IPS-15b (cell line): Measurements from ENCODE around the gene ABCD4.
A peak's percentile ranks its signal among the peaks of the same experiment; 100 is the strongest.

Source experiments
- H3K27me3 ChIP-seq: one replicate; pipeline ENCODE4 v1.6.1; 2013; ENCODE audit warnings: low read length; ENCODE audit not compliant: control insufficient read depth, insufficient read depth
- H3K36me3 ChIP-seq: one replicate; pipeline ENCODE4 v1.6.1; 2013; ENCODE audit warnings: low read length; ENCODE audit not compliant: control insufficient read depth, insufficient read depth
- H3K4me1 ChIP-seq: one replicate; pipeline ENCODE4 v1.6.1; 2013; ENCODE audit warnings: mild to moderate bottlenecking, low read length; ENCODE audit not compliant: control insufficient read depth, insufficient read depth
- H3K4me3 ChIP-seq: one replicate; pipeline ENCODE4 v1.5.1; 2013; ENCODE audit warnings: low read depth, low read length
- H3K9ac ChIP-seq: one replicate; pipeline ENCODE4 v1.6.1; 2013; ENCODE audit warnings: low read depth, mild to moderate bottlenecking, low read length
- H3K9me3 ChIP-seq: one replicate; pipeline ENCODE4 v1.6.1; 2013; ENCODE audit warnings: mild to moderate bottlenecking, low read length; ENCODE audit not compliant: control insufficient read depth, insufficient read depth

ABCD4 gene

GRCh38 chr14:74257078-74257940 lies 45.4 kb downstream of the ABCD4 start:
- peaks cover 28% of the 10 kb centered on the region for H3K27me3 ChIP-seq
- H3K9ac ChIP-seq: no peak overlapping the region
- H3K9me3 ChIP-seq: no peaks in the 10 kb centered on the region
- H3K36me3 ChIP-seq: no peaks in the 10 kb centered on the region
- peak overlapping the region; percentile 64 for H3K4me3 ChIP-seq
- no peaks in the 10 kb centered on the region for H3K4me1 ChIP-seq

- Histone ChIP-seq H3K4me1 (no peaks in the 10 kb centered on the region), H3K36me3 (no peaks in the 10 kb centered on the region), H3K9ac (no peak overlapping the region), H3K9me3 (no peaks in the 10 kb centered on the region), H3K4me3 (no peak overlapping the region), H3K27me3 (peaks cover 34% of the 10 kb centered on the region)
These were observed 47.5 kb downstream of the ABCD4 start for GRCh38 chr14:74255281-74255680.

- Histone ChIP-seq H3K9ac (no peak overlapping the region), H3K4me3 (no peak overlapping the region), H3K9me3 (no peaks in the 10 kb centered on the region), H3K27me3 (peaks cover 32% of the 10 kb centered on the region), H3K4me1 (peaks cover 7% of the 10 kb centered on the region), H3K36me3 (no peaks in the 10 kb centered on the region)
These were observed 53.0 kb downstream of the ABCD4 start for GRCh38 chr14:74249433-74250375.

DNA sequence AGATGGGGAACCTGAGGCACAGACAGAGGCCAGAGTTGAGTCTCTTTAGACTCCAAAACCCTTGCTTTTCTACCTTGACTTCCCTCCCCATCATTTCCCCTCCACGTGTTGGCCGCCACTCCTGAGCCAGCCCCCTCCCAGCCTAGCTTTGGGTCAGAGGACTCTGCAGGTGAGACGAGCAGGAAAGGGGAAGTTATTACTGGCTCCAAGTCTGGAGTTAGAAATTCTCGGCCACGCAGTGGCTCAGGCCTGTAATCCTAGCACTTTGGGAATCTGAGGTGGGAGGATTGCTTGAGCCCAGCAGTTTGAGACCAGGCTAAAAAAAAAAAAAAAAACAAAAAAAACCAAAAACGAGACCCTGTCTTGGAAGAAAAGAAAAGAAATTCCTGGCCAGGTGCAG lies 54.7 kb downstream of the ABCD4 start:
- H3K36me3 ChIP-seq: no peaks in the 10 kb centered on the region
- H3K9ac ChIP-seq: no peak overlapping the region
- no peak overlapping the region for H3K4me3 ChIP-seq
- H3K9me3 ChIP-seq: no peaks in the 10 kb centered on the region
- peaks cover 12% of the 10 kb centered on the region for H3K4me1 ChIP-seq
- peaks cover 38% of the 10 kb centered on the region for H3K27me3 ChIP-seq

DNA sequence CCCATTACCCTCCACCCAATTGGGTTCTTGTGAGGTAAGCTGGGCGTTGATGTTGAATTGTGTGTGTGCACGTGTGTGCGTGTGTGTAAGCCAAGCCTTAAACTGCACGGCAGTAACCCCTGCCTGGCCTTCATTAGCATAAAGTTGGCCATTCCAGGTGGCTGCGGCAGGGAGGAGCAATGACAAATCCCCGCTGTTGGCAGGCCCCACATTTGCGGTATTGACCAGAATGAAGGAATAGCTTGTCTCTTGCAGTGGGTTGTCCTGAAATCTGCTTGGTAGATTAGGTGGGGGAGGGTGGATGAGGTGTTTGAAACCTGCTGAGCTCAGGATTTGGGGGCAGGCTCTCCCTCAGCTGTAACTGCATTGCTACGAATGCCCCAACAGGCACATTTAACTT lies 56.2 kb downstream of the ABCD4 start:
- Histone ChIP-seq H3K4me3 (no peak overlapping the region), H3K9ac (no peak overlapping the region), H3K9me3 (no peaks in the 10 kb centered on the region), H3K27me3 (peaks cover 47% of the 10 kb centered on the region), H3K36me3 (no peaks in the 10 kb centered on the region), H3K4me1 (peaks cover 12% of the 10 kb centered on the region)

DNA sequence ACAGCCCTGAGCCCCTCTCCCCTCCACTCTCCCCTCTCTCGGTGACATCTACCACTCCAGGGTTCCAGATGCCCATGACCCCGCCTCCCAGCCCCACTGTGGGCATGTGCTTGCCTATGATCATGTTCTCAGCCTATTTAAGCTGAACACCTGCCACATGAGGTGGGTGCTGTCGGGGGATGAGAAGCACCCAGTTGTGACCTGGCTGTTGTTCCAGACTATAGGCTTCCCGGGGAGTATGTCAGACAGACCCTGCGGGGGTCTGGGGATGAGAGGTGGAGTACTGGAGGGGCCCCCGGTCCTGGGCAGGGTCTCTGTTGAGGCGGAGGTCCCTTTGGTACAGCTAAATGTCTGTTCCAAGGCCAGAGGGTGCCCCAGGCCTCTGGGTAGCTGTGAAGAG lies 57.4 kb downstream of the ABCD4 start:
- Histone ChIP-seq H3K9ac (no peak overlapping the region), H3K4me3 (no peak overlapping the region), H3K9me3 (no peaks in the 10 kb centered on the region), H3K27me3 (peaks cover 60% of the 10 kb centered on the region), H3K36me3 (no peaks in the 10 kb centered on the region), H3K4me1 (peaks cover 12% of the 10 kb centered on the region)

DNA sequence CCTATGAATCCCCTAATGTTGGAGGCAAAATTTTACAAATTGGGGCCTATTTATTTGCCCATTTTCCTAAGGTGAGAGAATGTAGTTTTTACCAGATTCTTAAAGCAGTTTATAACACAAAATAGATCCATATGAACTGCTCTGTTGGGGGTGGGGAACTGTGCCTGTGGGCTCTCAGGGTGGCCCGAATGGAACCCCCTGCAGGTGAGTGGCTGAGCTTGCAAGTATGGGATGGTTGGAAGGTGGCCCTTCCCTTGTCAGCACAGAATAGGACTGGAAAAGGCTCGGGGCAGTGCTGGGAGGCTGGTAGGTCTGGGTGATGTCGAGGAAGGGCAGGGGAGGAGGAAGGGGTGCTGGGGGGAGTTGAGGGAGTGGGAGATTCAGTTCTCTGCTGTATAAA lies 58.6 kb downstream of the ABCD4 start:
- H3K9ac ChIP-seq: no peak overlapping the region
- no peak overlapping the region for H3K4me3 ChIP-seq
- peaks cover 12% of the 10 kb centered on the region for H3K4me1 ChIP-seq
- no peaks in the 10 kb centered on the region for H3K36me3 ChIP-seq
- H3K27me3 ChIP-seq: peaks cover 71% of the 10 kb centered on the region
- H3K9me3 ChIP-seq: no peaks in the 10 kb centered on the region

DNA sequence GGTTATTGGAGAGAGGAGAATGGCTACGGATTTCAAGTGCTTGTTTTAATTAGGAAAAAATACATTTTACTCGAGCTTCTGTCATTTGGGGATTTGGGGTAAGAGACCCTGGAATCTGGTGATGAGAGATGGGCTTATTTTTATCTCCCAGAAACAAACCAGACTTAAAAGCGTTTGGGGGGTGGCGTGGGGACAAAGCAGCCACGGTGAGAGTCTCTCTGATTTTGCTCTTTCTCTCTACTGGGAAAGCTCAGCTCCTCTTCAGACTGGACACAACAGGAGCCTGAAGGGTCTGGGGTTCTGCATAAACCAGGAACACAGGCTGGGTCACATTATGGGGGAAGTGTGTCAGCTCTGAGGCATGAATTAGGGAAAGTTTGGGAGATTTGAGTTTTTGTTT lies 59.7 kb downstream of the ABCD4 start:
- H3K9me3 ChIP-seq: no peaks in the 10 kb centered on the region
- peaks cover 82% of the 10 kb centered on the region for H3K27me3 ChIP-seq
- peaks cover 12% of the 10 kb centered on the region for H3K4me1 ChIP-seq
- H3K9ac ChIP-seq: no peak overlapping the region
- H3K36me3 ChIP-seq: no peaks in the 10 kb centered on the region
- no peak overlapping the region for H3K4me3 ChIP-seq

- peaks cover 12% of the 10 kb centered on the region for H3K4me1 ChIP-seq
- H3K9me3 ChIP-seq: no peaks in the 10 kb centered on the region
- peaks cover 85% of the 10 kb centered on the region for H3K27me3 ChIP-seq
- H3K4me3 ChIP-seq: no peak overlapping the region
- no peaks in the 10 kb centered on the region for H3K36me3 ChIP-seq
- no peak overlapping the region for H3K9ac ChIP-seq
These were observed 60.0 kb downstream of the ABCD4 start for GRCh38 chr14:74242780-74243042.

DNA sequence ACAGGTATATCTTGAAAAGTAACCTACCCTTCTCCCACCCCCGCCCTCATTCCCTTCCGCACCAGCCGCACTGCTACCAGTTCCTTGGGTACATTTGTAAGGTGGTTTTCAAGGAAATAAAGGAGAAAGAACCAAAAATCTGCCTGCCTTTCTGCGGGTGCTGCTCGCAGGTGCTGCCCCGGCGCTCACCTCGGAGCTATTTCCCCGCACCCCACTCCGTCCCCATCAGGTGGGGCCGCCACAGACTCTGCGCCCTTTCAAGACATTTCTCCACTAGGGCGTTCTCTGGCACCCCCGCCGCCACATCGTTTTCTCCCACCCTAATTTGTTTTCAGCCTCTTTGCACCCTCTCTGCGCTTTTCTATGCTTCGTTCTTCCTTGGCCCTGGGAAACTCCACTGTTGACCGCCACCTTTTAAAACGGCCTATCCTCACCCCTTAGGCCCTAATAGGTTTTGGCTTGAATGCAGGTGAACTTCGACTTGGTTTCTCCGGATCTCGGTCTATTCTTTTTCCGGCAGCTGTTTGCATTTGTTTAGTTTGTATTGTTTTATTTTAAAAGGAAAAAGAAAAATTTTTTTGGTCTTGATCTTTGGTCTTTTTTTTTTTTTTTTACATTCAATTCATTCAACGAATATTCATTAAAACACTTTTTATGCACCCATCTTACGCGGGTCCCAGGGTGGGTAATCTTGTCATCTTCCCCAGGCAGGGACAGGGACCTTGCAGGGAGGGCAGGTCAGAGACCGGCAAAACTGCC lies 60.5 kb downstream of the ABCD4 start:
- Histone ChIP-seq H3K27me3 (peaks cover 86% of the 10 kb centered on the region), H3K9me3 (no peaks in the 10 kb centered on the region), H3K36me3 (no peaks in the 10 kb centered on the region), H3K9ac (no peak overlapping the region), H3K4me3 (peak overlapping the region; percentile 46), H3K4me1 (peaks cover 12% of the 10 kb centered on the region)

DNA sequence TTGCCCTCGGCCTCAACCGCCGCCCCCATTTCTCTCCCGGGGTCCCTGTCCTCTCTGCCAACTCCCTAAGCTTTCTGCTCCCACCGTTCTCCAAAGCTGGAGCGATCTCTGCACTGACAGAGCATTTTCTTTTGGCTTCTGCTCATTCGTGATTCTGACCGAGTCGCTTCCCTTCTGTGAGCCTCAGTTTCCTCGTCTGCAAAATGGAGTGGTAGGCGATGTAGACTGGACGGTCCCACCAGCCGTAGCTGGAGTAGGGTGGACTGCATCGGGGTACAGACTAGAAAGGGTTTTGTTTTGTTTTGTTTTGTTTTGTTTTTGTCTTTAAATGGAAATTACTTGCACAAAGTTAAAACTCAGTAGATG lies 61.1 kb downstream of the ABCD4 start:
- Histone ChIP-seq H3K4me3 (peak overlapping the region; percentile 46), H3K36me3 (no peaks in the 10 kb centered on the region), H3K4me1 (peaks cover 9% of the 10 kb centered on the region), H3K9me3 (no peaks in the 10 kb centered on the region), H3K9ac (no peak overlapping the region), H3K27me3 (peaks cover 85% of the 10 kb centered on the region)
